Measurements from ENCODE around the gene MTSS2.
A peak's percentile ranks its signal among the peaks of the same experiment; 100 is the strongest.

MTSS2 gene

GRCh38 chr16:70653809-70654771 lies 31.8 kb downstream of the MTSS2 start:
- ChIA-PET CTCF (interaction anchor here (0.6 to 1.6 kb wide), 7 partner anchors 103 to 1726 kb away, joined by 3 to 4 read pairs (median 4); no protein-coding TSS in a partner anchor), POLR2A (interaction anchor here (1.0 kb wide), 3 partner anchors 8 to 308 kb away, joined by 3 to 6 read pairs (median 3); partner anchors contain the start of gene DDX19A)
- no peak for TF ChIP-seq ELF4 (IDR thresholded peaks at IDR 0.05)
- no peak for TF ChIP-seq FOXK2 (IDR thresholded peaks at IDR 0.05)
- no peak for TF ChIP-seq TARDBP (IDR thresholded peaks at IDR 0.05)
- no peak for TF ChIP-seq L3MBTL2 (conservative IDR thresholded peaks at IDR 0.05)
- TF ChIP-seq HDGF (IDR thresholded peaks at IDR 0.05; ENCODE audit: borderline replicate concordance) = no peak
- no peak for TF ChIP-seq ARNT (IDR thresholded peaks at IDR 0.05)
- TF ChIP-seq, protein P1, sequence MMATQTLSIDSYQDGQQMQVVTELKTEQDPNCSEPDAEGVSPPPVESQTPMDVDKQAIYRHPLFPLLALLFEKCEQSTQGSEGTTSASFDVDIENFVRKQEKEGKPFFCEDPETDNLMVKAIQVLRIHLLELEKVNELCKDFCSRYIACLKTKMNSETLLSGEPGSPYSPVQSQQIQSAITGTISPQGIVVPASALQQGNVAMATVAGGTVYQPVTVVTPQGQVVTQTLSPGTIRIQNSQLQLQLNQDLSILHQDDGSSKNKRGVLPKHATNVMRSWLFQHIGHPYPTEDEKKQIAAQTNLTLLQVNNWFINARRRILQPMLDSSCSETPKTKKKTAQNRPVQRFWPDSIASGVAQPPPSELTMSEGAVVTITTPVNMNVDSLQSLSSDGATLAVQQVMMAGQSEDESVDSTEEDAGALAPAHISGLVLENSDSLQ (IDR thresholded peaks at IDR 0.05) = no peak
- TF ChIP-seq BHLHE40 (IDR thresholded peaks at IDR 0.05; ENCODE audit: borderline replicate concordance) = no peak
- peak; percentile 76 for DNase-seq (ENCODE audit: extremely low spot score)

- TF ChIP-seq FOXK2 (IDR thresholded peaks at IDR 0.05) (no peak), ELF4 (IDR thresholded peaks at IDR 0.05) (no peak), HDGF (IDR thresholded peaks at IDR 0.05; ENCODE audit: borderline replicate concordance) (no peak), CTBP1 (IDR thresholded peaks at IDR 0.05; ENCODE audit: borderline replicate concordance) (no peak), SUZ12 (IDR thresholded peaks at IDR 0.05) (no peak), NFRKB (IDR thresholded peaks at IDR 0.05) (no peak), SP1 (IDR thresholded peaks at IDR 0.05) (no peak), LEF1 (IDR thresholded peaks at IDR 0.05; ENCODE audit: borderline replicate concordance) (no peak), ZNF384 (IDR thresholded peaks at IDR 0.05) (no peak), FOXM1 (IDR thresholded peaks at IDR 0.05; ENCODE audit: borderline replicate concordance) (no peak), BHLHE40 (IDR thresholded peaks at IDR 0.05; ENCODE audit: borderline replicate concordance) (no peak), ARNT (IDR thresholded peaks at IDR 0.05) (no peak), TARDBP (IDR thresholded peaks at IDR 0.05) (no peak), FOXA1 (IDR thresholded peaks at IDR 0.05) (no peak), L3MBTL2 (conservative IDR thresholded peaks at IDR 0.05) (no peak)
- TF ChIP-seq, protein P1 (IDR thresholded peaks at IDR 0.05) = no peak
- ChIA-PET CTCF (interaction anchor here (0.6 to 1.6 kb wide), 8 partner anchors 14 to 1727 kb away, joined by 3 to 4 read pairs (median 3); no protein-coding TSS in a partner anchor), POLR2A (interaction anchor here (1.0 kb wide), 3 partner anchors 9 to 307 kb away, joined by 3 to 6 read pairs (median 3); partner anchors contain the start of gene DDX19A)
- no peak for DNase-seq (ENCODE audit: extremely low spot score)
Observed at GRCh38 chr16:70653406-70653805, 32.4 kb downstream of the MTSS2 start.

DNA sequence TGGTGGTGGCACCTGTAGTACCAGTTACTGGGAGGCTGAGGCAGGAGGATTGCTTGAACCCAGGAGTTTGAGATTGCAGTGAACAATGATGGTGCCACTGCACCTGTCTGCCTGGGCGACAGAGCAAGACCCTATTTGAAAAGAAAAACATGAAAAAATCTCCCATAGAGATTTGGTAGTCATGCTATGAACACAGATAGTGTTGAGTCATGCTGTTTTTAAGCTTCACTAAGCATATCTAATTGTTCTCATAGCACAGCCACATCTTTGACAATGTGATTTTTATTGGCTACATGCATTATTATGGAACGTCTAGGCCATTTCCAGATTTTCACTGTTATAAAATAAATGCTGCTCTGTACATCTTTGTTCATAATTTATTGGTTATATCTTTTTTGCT lies 33.5 kb downstream of the MTSS2 start:
- no peak for TF ChIP-seq SP1 (IDR thresholded peaks at IDR 0.05)
- no peak for TF ChIP-seq SUZ12 (IDR thresholded peaks at IDR 0.05)
- no peak for TF ChIP-seq BHLHE40 (IDR thresholded peaks at IDR 0.05; ENCODE audit: borderline replicate concordance)
- TF ChIP-seq ARNT (IDR thresholded peaks at IDR 0.05) = no peak
- TF ChIP-seq LEF1 (IDR thresholded peaks at IDR 0.05; ENCODE audit: borderline replicate concordance) = no peak
- no peak for TF ChIP-seq NFRKB (IDR thresholded peaks at IDR 0.05)
- TF ChIP-seq ZNF384 (IDR thresholded peaks at IDR 0.05) = no peak
- no peak for TF ChIP-seq L3MBTL2 (conservative IDR thresholded peaks at IDR 0.05)
- TF ChIP-seq, protein P1 (IDR thresholded peaks at IDR 0.05) = no peak
- TF ChIP-seq FOXM1 (IDR thresholded peaks at IDR 0.05; ENCODE audit: borderline replicate concordance) = no peak
- TF ChIP-seq ELF4 (IDR thresholded peaks at IDR 0.05) = no peak
- POLR2A ChIA-PET = no interaction called here
- DNase-seq (ENCODE audit: extremely low spot score) = no peak
- CTCF ChIA-PET = interaction anchor here (0.8 to 1.1 kb wide), 4 partner anchors 51 to 262 kb away, joined by 3 read pairs; no protein-coding TSS in a partner anchor

DNA sequence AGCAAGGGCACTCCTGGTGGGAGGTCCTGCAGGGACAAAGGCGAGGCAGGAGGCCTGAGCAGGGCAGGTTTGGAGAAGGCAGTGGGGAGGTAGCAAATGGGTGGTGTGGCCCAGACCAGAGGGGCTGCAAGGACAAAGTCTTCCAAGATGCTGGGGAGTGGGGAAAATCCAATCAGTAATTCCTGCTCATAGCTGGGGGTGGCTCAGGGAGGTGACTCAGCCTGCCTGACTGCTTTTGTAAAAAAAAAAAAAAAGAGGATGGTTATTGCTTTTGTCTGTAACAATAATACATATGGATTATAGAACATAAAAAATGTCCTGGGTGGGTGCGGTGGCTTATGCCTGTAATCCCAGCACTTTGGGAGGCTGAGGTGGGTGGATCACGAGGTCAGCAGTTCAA lies 34.3 kb downstream of the MTSS2 start:
- ChIA-PET CTCF (interaction anchor here (0.6 kb wide), 1 partner anchor 492 kb away, joined by 3 read pairs; no protein-coding TSS in a partner anchor), POLR2A (no interaction called here)
- no peak for TF ChIP-seq SP1 (IDR thresholded peaks at IDR 0.05)
- TF ChIP-seq, protein P1 (IDR thresholded peaks at IDR 0.05) = no peak
- no peak for TF ChIP-seq NFRKB (IDR thresholded peaks at IDR 0.05)
- TF ChIP-seq ELF4 (IDR thresholded peaks at IDR 0.05) = no peak
- TF ChIP-seq FOXA1 (IDR thresholded peaks at IDR 0.05) = no peak
- no peak for TF ChIP-seq BHLHE40 (IDR thresholded peaks at IDR 0.05; ENCODE audit: borderline replicate concordance)
- no peak for DNase-seq (ENCODE audit: extremely low spot score)

DNA sequence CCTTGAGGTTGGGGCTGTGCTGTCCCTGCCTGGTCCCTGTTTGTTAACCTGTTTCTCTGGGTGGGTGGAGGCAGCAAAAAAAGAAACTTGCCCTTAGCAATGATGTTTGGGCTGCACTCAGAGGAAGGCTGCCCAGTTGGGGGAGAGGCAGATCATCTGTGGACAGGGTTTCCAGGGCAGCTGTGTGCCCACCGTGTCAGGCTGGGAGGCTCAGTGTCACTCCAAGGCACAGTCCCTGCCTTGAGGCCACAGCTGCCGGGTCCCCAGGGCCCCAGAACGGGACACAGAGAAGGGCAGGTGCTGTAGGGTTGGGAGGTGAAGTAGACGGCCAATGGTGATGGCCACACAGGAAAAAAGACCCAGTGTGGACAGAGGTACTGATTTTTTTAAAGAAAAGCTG lies 35.6 kb downstream of the MTSS2 start:
- DNase-seq (ENCODE audit: extremely low spot score) = no peak
- ChIA-PET POLR2A (interaction anchor here (1.4 kb wide), 1 partner anchor 361 kb away, joined by 3 read pairs; the partner anchor contains the start of gene AARS1), CTCF (no interaction called here)
- no peak for TF ChIP-seq NFRKB (IDR thresholded peaks at IDR 0.05)
- no peak for TF ChIP-seq FOXM1 (IDR thresholded peaks at IDR 0.05; ENCODE audit: borderline replicate concordance)
- TF ChIP-seq L3MBTL2 (conservative IDR thresholded peaks at IDR 0.05) = no peak
- TF ChIP-seq TARDBP (IDR thresholded peaks at IDR 0.05) = no peak
- TF ChIP-seq SP1 (IDR thresholded peaks at IDR 0.05) = no peak
- TF ChIP-seq ELF4 (IDR thresholded peaks at IDR 0.05) = no peak
- TF ChIP-seq CTBP1 (IDR thresholded peaks at IDR 0.05; ENCODE audit: borderline replicate concordance) = no peak
- TF ChIP-seq FOXK2 (IDR thresholded peaks at IDR 0.05) = no peak

All from HEK293T (cell line).